ENCODE measurements around the gene ANKRD22.

Gene ANKRD22

DNA sequence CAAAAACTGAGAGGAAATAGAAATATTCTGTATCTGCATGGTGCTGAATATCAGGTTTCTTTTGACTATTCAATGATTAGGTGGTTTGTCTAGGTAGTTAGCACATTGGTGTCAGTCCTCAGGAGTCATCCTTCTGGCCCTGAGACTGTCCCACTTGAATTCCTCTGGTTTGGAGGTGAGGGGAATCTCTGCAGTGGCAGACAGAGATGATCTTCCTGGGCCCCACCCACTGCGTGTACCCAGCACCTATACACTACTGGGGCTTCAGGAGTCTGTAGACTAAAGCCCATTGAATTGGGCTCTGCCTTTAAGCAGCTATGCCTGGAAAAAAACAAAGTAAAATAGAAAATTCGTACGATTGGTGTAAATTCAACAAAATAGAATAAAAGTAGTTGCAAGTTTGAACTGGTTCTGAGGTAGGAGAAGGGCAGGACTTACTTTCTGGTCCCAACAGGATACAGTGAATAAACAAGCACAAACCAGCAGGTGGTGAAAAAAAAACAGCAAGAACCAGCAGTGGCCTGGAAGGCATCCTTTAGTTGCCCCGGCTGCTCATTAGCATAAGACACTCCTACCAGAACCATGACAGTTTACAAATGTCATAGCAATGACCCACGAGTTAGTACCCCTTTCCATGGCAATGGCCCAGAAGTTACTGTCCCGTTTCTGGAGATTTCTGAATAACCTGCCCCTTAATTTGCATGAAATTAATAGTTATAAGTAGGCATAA, 47.4 kb downstream of the ANKRD22 start:
- no peak overlapping the region for H3K27ac Mint-ChIP-seq
- H3K27me3 Mint-ChIP-seq (ENCODE audit: low read depth) = peaks cover 6% of the 10 kb centered on the region
- no peaks in the 10 kb centered on the region for H3K4me1 Mint-ChIP-seq
- TF ChIP-seq, protein P1, sequence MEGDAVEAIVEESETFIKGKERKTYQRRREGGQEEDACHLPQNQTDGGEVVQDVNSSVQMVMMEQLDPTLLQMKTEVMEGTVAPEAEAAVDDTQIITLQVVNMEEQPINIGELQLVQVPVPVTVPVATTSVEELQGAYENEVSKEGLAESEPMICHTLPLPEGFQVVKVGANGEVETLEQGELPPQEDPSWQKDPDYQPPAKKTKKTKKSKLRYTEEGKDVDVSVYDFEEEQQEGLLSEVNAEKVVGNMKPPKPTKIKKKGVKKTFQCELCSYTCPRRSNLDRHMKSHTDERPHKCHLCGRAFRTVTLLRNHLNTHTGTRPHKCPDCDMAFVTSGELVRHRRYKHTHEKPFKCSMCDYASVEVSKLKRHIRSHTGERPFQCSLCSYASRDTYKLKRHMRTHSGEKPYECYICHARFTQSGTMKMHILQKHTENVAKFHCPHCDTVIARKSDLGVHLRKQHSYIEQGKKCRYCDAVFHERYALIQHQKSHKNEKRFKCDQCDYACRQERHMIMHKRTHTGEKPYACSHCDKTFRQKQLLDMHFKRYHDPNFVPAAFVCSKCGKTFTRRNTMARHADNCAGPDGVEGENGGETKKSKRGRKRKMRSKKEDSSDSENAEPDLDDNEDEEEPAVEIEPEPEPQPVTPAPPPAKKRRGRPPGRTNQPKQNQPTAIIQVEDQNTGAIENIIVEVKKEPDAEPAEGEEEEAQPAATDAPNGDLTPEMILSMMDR (IDR thresholded peaks at IDR 0.05; ENCODE audit: unreplicated experiment in 3 of 3) = no peak
- no peaks in the 10 kb centered on the region for H3K9me3 Mint-ChIP-seq
- H3K4me3 Mint-ChIP-seq = no peak overlapping the region
- H3K36me3 Mint-ChIP-seq (ENCODE audit: low read depth) = no peaks in the 10 kb centered on the region

DNA sequence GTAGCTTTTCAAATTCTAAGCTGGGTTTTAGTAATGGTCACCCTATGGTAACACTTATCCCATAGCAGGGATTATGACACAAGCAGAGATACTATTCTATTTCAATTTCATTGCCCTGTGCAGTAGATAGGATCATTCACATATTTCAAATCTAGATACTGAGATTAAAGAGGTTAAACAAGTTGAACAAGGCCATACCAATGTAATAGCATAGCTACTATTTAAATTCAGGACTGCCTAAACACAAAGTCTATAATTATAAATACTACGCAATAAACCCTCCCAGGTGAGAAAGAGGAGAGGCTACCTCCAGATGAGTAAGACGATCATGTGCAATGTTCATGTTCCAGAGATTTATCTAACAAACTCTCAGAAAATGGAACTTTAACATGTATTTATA, 48.0 kb downstream of the ANKRD22 start:
- Mint-ChIP-seq H3K27me3 (ENCODE audit: low read depth) (peaks cover 6% of the 10 kb centered on the region), H3K4me1 (no peaks in the 10 kb centered on the region), H3K4me3 (no peak overlapping the region), H3K36me3 (ENCODE audit: low read depth) (no peaks in the 10 kb centered on the region), H3K9me3 (no peaks in the 10 kb centered on the region), H3K27ac (no peak overlapping the region)
- TF ChIP-seq, protein P1 (IDR thresholded peaks at IDR 0.05; ENCODE audit: unreplicated experiment in 3 of 3) = no peak

DNA sequence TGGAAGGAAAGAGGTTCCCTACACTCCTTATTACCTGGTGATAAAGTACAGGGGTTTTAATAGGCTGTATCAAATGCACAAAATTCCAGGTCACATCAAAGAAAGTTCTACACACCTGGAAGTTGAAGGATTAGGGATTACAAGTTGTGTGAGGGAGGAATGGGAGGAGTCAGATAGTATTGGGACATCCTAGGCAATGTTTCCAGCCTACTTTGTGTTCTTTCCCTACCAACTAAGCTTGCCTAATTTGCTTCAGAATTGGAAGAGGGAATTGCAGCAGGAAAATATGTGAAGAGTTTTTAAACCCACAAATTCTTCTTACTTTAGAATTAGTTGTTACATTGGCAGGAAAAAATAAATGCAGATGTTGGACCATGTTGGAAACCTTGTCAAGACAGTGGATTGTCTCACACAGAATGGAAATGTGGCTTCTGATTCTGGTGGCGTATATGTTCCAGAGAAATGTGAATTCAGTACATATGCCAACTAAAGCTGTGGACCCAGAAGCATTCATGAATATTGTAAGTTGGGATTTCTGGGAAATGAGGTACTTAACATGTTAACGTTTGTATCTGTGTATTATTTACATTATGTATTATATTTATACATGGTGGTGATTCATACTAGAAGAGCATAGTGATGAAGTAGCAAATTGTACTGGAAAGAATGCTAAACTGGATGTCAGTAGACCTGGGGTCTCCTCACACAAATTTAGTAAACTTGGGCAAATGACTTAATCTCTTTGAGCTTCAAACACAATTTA, 48.9 kb downstream of the ANKRD22 start, which contains the start of gene LIPM:
Gene LIPM (plus strand): TSS at position 208 of the 763 bp plus-strand sequence. CDS start 167 bp downstream, at position 375.
- H3K4me3 Mint-ChIP-seq = no peak within 1 kb of the TSS
- no peaks in the 10 kb centered on the region for H3K36me3 Mint-ChIP-seq (ENCODE audit: low read depth)
- no peaks in the 10 kb centered on the region for H3K9me3 Mint-ChIP-seq
- no peaks in the 10 kb centered on the region for H3K4me1 Mint-ChIP-seq
- no peak within 1 kb of the TSS for H3K27ac Mint-ChIP-seq
- TF ChIP-seq, protein P1 (IDR thresholded peaks at IDR 0.05; ENCODE audit: unreplicated experiment in 3 of 3) = no peak
- H3K27me3 Mint-ChIP-seq (ENCODE audit: low read depth) = peaks cover 6% of the 10 kb centered on the region

DNA sequence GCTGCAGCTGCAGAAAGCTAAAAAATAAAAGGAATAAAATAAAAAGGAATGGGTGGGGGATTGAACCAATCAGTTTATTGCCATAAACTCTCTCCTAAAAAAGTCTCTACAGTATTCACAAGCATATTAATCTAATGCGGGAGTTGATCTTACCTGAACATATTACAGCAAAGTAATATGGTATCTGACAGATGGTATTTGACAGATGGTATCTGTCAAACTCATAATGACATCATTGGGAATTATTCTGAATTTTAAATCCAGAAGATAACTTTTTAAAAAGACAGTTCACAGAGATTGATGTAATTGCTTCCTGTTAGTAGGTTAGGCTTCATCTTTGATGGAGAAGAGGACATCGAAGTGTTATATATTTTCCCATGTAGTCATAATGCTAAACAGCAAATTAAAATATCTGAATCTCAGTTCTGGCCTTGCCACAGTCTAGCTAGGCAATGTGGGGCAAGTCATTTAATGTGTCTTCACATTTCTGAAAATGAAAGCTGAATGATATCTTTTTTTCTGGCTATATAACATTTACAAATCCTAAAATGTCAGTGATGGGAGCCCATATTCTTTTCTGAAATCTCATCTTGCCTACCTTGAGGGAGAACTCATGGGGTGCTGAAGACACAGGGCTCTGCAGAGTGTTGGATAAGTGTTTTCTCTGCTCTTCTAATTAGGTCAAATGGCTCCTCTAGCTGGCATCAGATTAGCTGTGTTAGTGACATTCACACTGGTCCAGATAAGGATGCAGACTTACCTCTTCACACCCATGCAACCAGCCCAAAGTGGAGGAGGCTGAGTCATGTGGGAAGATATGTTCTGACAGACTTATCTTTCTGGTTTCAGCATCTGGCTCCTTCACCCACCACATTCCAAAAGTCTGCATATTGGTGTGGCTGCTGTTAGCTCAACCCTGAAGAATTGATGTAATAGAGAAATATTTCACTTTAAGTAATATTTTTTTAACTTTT, 51.2 kb downstream of the ANKRD22 start:
- H3K9me3 Mint-ChIP-seq = no peaks in the 10 kb centered on the region
- H3K27me3 Mint-ChIP-seq (ENCODE audit: low read depth) = peaks cover 6% of the 10 kb centered on the region
- TF ChIP-seq, protein P1 (IDR thresholded peaks at IDR 0.05; ENCODE audit: unreplicated experiment in 3 of 3) = no peak
- no peak overlapping the region for H3K27ac Mint-ChIP-seq
- no peak overlapping the region for H3K4me3 Mint-ChIP-seq
- no peaks in the 10 kb centered on the region for H3K4me1 Mint-ChIP-seq
- no peaks in the 10 kb centered on the region for H3K36me3 Mint-ChIP-seq (ENCODE audit: low read depth)

DNA sequence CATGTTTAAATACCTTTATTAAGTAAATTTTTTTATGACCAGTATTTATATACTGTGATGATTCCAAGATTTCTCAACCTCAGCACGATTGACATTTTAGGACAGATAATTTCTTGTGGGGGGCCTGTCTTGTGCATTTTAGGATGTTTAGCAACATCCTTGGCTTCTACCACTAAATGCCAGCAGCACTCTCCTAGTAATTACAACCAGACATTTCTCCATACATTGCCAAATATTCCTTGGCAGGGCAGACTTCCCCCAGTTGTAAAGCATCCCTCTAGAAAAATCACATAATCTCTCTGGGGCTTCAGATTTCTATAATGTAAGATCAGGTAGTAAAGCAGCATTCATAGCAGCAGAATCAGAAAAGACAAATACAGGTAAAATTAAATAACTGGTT, 56.9 kb downstream of the ANKRD22 start:
- H3K27me3 Mint-ChIP-seq (ENCODE audit: low read depth) = peaks cover 10% of the 10 kb centered on the region
- H3K4me3 Mint-ChIP-seq = no peak overlapping the region
- TF ChIP-seq, protein P1 (IDR thresholded peaks at IDR 0.05; ENCODE audit: unreplicated experiment in 3 of 3) = no peak
- H3K4me1 Mint-ChIP-seq = no peaks in the 10 kb centered on the region
- H3K9me3 Mint-ChIP-seq = no peaks in the 10 kb centered on the region
- no peaks in the 10 kb centered on the region for H3K36me3 Mint-ChIP-seq (ENCODE audit: low read depth)
- H3K27ac Mint-ChIP-seq = no peak overlapping the region
